Stimulated activated CD8-positive, alpha-beta memory T cell treated with anti-CD3 and anti-CD28 coated beads, Interleukin-4, amount 100 ng/mL, for 4 hours (primary cell): ENCODE data around the gene GLYATL2.

Source experiments
- DNase-seq, 2 donors: peaks; one replicate each; pipeline ENCODE4 v3.0.0-alpha.2; 2020; ENCODE audit warnings: low read depth in 2 of 2, low spot score in 1 of 2

The GLYATL2 gene

DNA sequence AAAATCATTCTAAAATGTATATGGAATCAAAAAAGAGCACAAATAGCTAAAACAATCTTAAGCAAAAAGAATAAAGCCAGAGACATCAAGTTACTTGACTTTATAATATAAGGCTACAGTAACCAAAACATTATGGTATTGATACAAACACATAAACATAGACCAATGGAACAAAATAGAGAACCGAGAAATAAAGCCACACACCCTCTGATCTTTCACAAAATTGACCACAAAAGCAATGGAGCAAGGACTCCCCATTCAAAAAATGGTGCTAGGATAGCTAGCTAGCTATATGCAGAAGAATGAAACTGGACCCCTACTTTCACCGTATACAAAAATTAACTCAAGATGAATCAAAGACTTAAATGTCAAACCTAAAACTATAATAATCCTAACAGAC lies 43.2 kb downstream of the GLYATL2 start:
- DNase-seq: no peak

DNA sequence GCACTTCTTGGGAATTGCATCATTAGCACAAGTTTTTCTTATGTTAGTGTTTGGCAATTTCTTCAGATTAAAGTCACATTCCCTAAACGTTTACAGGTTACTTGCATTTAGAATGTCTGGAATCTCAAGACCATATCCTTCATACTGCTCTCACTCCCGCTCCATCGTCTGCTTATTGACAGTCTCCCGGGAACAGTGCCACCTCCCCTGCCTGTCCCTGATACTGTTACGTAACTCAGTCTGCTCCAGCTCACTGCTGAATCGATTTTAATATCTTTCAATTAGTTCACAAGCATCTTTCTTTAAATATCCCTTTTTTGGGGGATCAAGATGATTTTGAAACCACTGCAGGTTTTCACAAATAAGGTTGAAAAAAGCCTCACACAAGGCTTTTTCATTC lies 48.2 kb downstream of the GLYATL2 start:
- no peak for DNase-seq

DNA sequence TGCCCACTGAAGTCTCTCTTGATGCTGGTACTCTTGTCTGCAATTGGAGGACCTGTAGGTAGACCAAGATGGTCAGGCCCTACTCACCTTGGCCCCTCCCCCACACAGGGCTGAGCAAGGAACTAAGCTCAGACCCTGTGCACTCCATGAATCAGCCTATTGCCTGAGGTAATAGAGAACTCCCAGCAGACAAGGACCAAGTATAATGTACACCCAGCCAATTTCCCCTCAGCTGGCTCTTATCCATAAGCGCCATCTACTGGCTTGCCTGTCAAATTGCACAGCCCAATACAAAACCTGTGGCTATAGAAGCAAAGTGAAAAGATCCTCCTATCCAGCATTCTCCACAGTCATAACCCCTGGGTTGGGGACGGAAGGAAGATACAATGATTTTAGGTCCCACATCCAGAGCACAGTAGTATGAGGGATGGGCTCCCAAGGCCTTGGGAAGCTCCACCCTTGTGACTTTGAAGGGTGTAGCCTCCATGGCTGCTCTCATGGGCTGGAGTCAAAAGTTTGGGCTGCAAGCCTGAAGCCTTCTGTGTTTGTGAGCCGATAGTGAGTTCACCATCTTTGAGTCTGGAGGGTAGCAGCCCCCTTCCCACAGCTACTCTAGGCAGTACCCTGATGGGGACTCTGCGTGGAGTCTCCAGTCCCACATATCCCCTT lies 56.0 kb downstream of the GLYATL2 start:
- DNase-seq: no peak

DNA sequence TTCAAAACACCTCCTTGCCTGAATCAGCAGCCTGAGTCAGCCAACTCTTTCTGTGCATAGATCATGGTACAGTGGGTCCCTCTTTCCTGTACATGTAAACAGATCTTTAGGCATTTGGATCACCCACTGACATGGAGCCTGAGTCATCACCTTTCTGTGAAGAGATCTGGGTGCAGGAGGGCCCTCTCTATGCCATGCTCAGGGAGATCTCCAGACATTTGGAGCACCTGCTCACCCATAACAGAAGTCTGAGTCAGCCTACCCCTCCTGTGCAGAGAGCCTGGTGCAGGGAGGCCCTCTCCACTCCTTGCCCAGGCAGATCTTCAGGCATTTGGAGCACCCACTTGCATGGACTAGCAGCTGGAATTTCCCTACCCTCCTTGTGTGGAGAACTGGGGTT lies 56.6 kb downstream of the GLYATL2 start:
- no peak for DNase-seq

DNA sequence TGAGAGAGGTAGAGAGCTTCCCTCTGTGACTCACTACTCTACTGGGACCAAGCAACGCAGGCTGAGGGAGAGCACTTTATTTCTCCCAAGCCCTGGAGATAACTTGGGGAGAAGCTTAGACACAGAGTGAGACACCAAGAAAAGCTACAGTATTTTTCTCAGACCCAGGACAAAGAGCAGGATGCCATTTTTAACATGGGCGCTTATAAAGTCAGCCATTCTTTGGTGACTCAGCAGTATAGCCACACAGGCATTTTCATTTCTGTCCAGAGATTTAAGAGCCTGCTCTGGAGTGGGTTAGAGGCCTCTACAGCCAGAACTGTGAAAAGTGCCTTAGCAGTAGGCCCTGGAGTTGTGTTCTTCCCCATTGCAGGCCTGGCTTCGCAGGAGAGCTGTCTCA lies 57.8 kb downstream of the GLYATL2 start:
- no peak for DNase-seq

DNA sequence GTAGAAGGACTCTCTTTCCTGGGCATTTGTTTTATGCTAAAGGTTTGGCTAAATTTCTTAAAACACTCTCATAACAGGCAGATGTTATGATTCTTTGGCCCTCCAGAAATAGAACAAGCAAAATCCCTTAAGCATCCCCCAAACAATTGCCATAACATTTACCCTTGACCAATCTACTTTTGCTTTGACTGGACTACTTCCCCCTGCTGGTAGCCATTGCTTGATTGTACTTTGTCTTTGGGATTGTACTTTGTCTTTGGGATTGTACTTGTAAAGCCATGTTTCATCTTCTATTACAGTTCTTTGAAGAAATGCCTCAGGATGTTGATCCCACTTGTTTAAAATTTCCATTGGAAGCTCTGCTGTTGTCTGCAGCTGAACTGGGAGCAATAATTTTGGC lies 59.5 kb downstream of the GLYATL2 start:
- DNase-seq: no peak
